Right renal pelvis (tissue), 4 donors: ENCODE data around the gene FAM174B. TPM values are rescaled to one million over a fixed set of nuclear protein-coding genes. Genes with fewer than 3 reads are reported as not detected.

ENCODE experiments used
- DNase-seq, 4 donors: peaks; one replicate each; pipeline ENCODE4 v3.0.0-alpha.2; 2013; ENCODE audit warnings: low read depth in 4 of 4, low spot score in 3 of 4, missing footprints in 1 of 4
- polyA plus RNA-seq, 4 donors: library from polyadenylated mRNA; unstranded; fragments of 120-200 nt; gene quantifications; one replicate each; pipeline ENCODE4 v1.2.1, GENCODE V29; 2013; ENCODE audit not compliant: insufficient read length in 4 of 4

Gene FAM174B
- polyA plus RNA-seq, 4 donors, result 28.3 to 37.9 (median 32.6) TPM

- DNase-seq, result no peak
These were observed 10.4 kb downstream of the FAM174B start for GRCh38 chr15:92645051-92645631.

DNA sequence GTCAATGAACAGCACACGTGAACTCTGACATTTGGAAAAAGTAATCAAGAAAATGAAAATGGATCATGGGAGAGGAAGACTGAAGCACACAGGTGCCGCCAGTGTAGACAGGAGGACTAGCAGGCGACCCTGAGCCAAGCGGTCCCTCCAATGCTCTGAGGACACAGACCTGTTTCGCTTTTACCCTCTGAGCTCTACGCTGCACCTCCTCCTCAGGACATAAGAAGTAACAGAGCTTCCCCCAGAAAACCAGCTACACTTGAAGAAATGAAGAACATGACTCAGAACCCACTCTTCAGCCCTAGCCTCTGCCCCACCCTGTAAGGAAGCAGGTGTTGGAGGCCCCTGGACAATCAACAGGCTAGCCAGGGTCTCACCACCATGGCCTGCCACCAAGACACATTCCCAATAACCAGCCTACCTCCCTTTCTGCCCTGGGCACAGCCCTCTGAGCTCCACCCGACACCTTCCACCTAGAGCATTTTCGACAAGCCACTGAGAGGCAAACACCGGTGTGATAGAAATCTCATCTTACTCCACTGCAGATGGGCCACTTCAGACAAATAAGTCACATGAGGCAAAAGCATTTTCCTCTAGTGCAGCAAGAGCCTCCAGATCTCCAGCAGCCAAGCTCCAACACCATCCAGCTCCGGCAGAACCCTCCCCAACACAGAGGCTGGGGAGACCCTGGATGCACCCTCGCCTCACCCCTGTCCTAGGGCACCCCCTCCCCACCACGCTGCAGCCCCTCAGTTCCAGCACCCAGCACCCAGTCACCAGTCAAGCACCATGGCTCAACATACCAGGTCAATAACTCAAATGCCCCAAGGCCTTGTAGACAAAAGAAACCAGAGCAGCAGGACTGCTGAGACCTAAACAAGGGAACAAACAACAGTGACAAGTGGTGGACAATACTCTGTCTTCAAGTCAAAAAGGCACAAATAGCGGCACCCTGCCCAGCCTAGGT lies 11.4 kb downstream of the FAM174B start:
- DNase-seq, result no peak

- DNase-seq, result no peak
These were observed 16.7 kb downstream of the FAM174B start for GRCh38 chr15:92638709-92639365.

GRCh38 chr15:92638291-92638708 lies 17.3 kb downstream of the FAM174B start:
- DNase-seq, result peak in 2 of 4 donors; percentile 63 to 65

DNA sequence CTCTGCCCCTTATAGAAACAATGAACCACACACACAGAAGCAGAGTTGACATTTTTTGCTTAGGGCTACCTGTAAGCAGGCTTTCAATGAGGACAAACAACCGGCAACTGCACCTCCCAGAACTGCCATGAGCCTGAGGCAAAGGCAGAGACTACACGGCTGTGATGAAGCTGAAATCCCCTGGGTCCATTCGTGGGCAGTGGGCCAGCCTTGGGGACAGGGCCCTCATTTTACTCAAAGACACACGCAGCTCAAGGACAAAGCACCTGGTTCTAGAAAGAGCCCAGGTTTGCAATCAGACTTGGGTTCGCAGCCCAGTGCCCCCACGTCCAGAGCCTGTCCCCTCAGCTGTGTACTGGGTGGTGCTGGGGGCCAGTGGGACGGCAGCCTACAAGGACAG lies 17.9 kb downstream of the FAM174B start:
- no peak for DNase-seq

- DNase-seq, result no peak
These were observed 18.6 kb downstream of the FAM174B start for GRCh38 chr15:92636908-92637481.

- DNase-seq, result no peak
These were observed 19.1 kb downstream of the FAM174B start for GRCh38 chr15:92636401-92636907.

DNA sequence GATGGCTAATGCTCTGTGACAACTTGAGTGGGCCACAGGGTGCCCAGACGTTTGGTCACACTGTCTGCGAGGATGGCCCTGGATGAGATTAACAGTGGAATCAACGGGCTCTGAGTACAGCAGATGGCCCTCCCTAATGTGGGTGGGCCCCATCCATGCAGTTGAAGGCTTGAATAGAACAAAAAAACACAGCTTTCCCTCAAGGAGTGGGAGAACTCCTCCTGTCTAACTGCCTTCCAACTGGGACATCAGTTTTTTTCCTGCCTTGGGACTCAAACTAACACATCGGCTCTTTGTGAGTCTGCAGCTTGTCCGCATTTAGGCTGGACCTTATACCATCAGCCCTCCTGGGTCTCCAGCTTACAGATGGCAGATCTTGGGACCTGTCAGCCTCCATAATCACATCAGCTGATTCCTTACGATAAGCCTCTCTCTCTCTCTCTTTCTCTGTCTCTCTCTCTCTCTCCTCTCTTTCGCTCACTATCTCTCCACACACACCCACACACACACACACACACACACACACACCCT lies 20.8 kb downstream of the FAM174B start:
- DNase-seq, result no peak

DNA sequence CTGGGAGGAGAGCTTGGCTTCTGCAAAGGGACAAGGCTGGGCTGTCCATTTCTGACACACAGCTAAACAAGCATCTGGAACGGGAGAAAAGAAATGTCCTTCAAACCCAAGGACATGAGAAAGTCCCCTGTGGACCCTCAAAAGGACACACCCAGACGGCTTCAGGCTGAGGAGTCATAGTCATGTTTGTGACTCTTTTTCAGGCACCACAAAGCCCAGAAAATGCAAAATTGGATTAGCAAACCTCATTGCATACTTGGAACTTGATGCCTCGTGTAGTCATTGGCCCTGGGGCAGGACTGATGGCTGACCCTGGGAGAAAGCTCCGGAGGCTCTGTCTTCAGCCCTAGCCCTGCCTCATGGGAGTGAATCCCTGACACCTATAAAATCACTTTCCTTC lies 21.5 kb downstream of the FAM174B start:
- no peak for DNase-seq

DNA sequence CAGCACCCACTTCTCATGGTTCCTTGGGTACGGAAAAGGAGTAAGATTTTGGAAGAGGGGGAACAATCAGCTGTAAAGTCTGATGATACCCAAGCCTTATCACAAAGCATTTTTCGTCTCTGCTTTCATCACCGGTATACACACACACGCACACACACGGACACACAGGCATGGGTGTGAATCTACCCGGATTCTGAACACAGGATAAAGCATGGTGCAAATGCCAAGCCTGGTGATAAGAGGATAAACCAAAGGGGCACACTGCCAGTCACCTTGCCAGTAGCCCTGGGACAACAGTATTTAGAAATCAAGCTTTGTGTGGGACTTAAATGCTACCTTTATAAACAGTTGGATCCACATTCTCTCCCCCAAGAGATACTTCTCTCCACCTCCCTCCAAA lies 22.2 kb downstream of the FAM174B start:
- no peak for DNase-seq

DNA sequence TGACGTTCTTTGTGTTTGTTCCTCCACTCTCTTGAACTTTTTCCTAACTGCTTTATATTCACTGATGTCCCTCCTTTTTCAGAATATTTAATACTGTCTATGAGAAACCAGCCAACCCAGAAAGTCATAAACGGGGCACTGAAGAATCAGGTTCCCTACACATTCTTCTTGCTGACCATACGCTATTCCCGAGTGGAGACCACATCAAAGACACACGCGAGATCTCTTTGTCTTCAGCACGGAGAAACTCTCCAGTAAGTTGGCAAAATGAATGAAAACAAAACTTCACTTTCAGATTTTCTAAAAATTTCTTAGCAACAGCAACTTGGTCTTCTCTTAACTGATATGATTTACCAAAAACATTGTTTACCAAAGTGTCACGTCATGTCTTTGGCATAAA lies 22.6 kb downstream of the FAM174B start:
- DNase-seq, result no peak

- no peak for DNase-seq
These were observed 23.9 kb downstream of the FAM174B start for GRCh38 chr15:92631721-92632120.

DNA sequence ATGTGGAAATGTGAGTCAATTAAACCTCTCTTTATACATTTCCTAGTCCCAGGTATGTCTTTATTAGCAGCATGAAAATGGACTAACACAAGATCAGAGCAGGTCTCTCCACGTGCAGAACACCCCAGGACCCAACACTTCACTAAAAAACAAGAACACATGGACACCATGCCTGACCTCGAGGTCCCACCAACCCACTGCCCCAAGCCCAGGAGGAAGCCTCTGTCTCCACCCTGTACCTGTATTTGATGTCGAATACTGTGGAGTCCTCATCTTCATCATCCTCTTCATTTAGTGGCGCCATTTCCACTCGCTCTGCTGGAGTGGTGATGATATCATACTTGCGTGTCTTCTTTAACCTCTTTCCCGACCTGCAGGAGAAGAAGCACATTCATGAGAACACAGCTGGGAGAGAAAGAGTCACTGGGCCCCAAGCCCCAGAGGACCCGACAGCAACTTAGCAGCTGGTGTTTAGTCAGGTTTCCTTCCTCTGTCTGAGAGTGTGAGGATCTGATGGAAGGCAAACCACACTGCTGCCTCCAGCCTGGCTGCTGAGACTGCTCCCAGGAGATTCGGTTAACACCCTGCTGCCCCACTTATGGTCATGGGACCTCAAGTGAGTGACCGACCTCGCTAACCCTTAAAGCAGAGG lies 25.5 kb downstream of the FAM174B start:
- DNase-seq, result no peak

- DNase-seq, result no peak
These were observed 26.1 kb downstream of the FAM174B start for GRCh38 chr15:92629276-92629974.

DNA sequence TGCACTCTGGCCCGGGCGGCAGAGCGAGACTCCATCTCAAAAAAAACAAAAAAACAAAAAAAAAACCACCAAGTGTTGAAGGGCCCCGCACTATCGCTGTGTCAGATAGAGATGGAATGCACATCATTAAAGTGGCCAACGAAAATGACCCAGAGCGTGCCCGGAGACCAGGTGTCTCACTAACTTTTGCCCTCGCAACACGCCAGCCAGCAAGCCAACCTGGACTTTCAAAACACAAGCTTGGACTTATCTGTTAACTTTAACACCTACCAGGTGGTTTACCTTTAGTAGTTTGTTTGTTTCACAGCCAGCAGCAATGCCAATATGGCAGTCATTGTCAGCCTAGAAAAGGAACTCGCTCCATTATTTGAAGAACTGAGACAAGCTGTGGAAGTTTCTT lies 28.6 kb downstream of the FAM174B start:
- DNase-seq, result no peak

GRCh38 chr15:92625251-92625980 lies 30.2 kb downstream of the FAM174B start:
- no peak for DNase-seq

DNA sequence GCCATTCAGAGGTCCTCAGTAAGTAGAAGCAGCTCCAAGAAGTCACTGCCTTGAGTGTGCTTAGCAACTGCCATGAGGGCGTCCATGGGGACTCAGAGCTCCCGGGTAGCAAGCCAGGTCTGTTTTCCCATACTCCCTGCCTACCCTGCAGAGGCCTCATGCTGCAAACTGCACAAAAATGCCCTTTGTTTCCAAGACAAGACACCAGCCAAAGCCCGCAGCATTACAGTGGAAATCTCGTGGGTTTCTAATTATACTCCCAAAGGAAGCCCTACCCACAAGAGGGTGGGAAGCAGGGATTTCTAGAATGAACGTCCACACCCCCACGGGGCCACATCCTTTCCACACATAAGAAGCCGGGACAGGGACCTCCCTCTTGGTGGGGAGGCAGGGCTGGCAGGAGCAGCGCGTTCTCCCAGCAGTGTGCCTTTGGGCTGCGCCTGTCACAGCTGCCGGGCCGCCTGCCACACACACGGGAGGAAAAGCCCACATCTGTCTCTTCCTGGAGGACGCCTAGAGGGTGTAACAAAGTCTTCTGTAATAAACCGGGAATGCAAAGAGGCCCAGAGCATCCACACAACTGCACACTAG lies 31.1 kb downstream of the FAM174B start:
- no peak for DNase-seq

- no peak for DNase-seq
These were observed 32.1 kb downstream of the FAM174B start for GRCh38 chr15:92623435-92623834.
